Skeletal muscle cell (primary cell): ENCODE measurements around the gene CAPN5.

Experiments used
- DNase-seq: peaks from one replicate; pipeline ENCODE4 v3.0.0-alpha.2; 2010; ENCODE audit warnings: low read depth
- H3K4me3 ChIP-seq: 2 replicates; pipeline ENCODE4 v1.5.1; 2011; ENCODE audit warnings: low read depth, mild to moderate bottlenecking, control low read depth, low read length, moderate library complexity

CAPN5 gene

GRCh38 chr11:77141475-77141874 lies 74.7 kb downstream of the CAPN5 start:
- no peak overlapping the region for H3K4me3 ChIP-seq
- no peak for DNase-seq

DNA sequence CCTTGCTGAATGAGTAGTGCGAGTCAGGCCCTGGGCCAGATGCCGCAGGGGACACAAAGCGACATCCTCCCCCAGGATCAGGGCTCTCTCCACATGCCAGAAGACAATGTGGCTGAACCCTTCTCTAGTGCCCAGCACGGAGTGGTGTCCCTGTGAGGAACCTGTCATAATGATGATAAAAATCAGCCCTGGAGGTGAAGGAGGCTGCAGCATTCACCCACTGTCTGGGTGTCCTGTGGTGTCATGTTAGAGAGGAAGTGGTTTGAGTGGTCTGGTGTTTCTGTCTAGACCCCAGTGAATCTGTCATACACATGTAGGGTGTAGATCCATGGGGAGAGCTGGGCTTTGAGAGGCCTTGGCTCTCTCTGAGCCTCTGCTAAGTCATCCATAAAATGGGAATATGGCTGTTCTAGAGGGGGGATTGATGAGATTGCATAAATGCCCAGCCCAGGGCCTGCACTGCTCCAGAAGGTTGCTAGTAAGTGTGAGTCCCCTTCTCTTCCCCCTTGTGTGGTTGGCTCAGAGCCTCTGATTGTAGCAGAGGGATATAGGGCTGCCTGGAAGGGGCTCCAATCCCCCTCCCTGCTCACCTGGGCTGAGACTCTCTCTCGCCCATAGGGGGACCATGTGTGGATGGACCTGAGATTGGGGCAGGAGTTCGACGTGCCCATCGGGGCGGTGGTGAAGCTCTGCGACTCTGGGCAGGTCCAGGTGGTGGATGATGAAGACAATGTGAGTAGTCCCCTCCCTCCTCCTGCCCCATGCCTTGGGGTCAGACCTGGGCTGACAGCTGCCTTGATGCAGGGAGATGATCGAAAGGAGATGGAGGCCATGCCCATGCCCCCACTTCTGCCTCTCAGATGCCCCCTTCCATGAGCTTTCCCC lies 75.6 kb downstream of the CAPN5 start:
- no peak overlapping the region for H3K4me3 ChIP-seq
- DNase-seq = no peak

GRCh38 chr11:77143405-77144020 lies 76.7 kb downstream of the CAPN5 start:
- H3K4me3 ChIP-seq = no peak overlapping the region
- DNase-seq = no peak

DNA sequence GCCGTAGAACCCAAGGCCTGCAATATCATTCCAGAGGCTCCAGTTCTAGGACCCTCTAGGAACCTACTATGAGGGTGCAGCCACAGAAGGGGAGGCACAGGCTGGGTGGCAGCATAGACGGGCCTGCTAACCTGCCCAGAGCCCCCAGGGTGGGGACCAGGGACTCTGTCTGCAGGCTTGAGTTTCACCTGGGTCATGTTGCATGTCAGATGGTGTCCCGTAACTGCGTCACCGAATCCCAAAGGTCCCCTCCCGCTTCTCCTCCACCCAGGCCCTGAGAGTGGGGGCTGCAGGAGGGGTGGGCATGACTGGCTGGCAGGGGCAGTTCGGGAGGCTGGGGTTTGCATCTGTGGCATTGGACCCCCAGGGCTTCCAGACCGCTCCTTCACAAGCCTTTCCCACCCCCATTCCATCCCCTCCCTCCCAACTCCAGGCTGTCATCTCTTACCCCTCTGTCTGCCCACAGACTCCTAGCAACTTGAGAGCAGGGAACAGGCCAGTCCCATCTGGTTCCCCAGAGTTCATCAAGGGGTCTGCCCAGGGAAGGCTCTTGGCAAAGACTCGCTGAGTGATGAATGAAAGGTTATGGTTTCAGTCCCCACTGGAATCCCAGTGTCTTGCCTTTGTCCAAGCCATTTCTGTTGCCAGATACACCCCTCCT lies 77.6 kb downstream of the CAPN5 start:
- DNase-seq = no peak
- H3K4me3 ChIP-seq = no peak overlapping the region

DNA sequence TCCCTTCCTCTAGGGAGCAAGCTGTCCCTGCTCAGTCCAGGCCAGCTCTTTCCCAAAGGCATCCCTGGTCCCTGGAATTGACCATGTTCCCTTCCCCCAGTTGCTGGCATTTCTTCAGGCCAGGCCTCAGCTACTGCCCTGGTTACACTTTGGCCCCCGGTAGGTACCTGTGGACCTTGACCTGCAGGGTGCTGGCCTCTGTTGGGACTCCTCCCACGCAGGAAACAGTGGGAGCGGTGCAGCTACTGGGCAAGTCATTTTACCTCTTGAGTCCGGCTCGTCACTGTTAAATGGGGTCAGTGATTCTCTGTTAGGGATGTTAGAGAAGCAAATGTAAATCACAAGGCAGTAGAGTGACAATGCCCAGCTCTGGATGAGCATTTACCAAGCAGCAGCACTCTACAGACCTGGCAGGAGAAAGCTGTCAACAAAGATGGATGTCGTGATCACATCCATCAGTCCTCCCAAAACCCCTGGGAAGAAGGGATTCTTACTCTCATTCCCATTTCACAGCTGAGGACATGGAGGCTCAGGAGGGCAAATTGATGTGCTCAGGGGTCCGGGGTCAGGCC lies 78.2 kb downstream of the CAPN5 start:
- DNase-seq = no peak
- H3K4me3 ChIP-seq = no peak overlapping the region

- H3K4me3 ChIP-seq = no peak overlapping the region
- no peak for DNase-seq
Observed at GRCh38 chr11:77146261-77147035, 79.7 kb downstream of the CAPN5 start.

- no peak for DNase-seq
Observed at GRCh38 chr11:77147036-77147315, 80.2 kb downstream of the CAPN5 start.

DNA sequence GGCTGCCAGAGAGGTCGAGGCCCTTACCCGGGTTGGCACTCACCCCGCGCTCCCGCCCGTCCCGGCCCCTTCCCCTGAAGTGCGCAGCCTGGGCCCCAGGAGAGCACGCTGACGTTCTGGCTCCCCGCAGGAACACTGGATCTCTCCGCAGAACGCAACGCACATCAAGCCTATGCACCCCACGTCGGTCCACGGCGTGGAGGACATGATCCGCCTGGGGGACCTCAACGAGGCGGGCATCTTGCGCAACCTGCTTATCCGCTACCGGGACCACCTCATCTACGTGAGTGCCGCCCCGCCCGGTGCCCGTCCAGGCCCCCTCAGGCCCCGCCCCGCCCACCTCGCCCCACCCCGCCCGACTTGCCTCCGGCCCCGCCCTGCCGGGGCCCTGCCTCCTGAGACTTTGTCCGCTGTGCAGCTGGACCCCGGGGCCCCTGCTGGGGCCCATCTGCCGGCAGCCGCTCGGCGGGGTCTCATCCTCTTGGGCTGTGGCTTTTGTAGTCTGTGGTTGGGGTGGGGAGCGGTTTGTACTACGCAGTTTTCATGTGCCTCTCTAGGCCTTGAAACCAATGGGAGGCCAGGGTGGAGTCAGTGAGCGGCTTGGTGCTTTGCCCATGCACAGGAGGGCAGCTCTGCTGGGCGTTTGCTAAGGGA lies 81.0 kb downstream of the CAPN5 start:
- no peak for DNase-seq
- H3K4me3 ChIP-seq = peak overlapping the region; percentile 11

More at GRCh38 chr11:77147036-77147315, 80.2 kb downstream of the CAPN5 start:
- H3K4me3 ChIP-seq = no peak overlapping the region

GRCh38 chr11:77148963-77149715 lies 82.4 kb downstream of the CAPN5 start:
- DNase-seq = no peak
- no peak overlapping the region for H3K4me3 ChIP-seq

GRCh38 chr11:77149716-77150392 lies 83.1 kb downstream of the CAPN5 start:
- no peak for DNase-seq
- no peak overlapping the region for H3K4me3 ChIP-seq

GRCh38 chr11:77150836-77151235 lies 84.1 kb downstream of the CAPN5 start:
- no peak overlapping the region for H3K4me3 ChIP-seq
- no peak for DNase-seq

DNA sequence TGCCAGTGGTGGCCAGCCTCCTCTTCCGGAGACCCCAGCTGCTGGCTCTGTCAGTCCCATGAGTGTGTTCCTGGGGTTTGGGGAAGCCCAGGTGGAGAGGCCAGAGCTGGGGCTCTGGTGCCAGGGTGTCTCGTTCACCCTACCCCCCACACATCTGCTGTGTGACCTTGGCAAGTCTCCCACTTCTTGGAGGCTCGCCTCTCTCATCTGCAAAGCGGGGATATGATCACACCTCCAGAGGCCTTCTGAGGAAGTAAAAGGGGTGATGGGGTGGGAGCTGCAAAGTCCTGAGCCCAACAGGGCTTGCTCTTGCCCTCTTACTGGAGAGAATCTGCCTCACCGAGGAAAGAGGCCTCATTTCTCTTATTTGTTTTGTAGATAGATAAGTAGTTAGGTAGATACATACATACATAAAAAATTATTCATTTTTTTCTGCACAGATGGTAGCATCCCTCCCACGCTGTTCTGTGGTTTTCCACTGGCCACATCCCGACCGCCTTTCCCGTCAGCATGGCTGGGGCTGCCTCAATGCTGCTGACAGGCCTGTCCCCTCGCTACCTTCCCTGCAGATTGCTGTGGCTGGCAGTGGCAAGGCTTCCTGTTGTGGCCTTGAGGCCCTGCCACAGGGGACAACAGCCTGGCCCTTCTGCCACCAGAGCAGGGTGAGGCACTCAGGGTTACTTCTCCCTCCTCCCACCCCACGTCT lies 85.2 kb downstream of the CAPN5 start:
- DNase-seq = no peak
- H3K4me3 ChIP-seq = no peak overlapping the region

DNA sequence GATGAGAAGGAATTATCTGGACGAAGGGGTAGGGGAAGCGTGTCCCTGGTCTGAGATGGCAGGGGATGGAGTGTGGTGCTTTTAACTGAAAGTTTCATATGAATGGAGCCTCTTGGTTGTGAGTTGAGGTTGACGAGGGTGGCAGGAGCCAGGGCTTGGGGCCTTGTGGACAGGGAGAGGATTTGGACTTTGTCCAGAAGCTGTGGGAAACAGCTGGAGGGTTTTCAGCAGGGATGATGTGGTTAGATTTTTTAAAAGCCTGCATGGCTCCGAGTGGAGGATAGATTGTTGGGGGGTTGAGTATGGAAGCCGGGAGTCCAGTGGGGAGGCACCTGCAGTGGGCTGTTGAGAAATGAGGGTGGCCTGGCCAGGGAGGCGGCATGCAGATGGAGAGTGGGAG lies 86.1 kb downstream of the CAPN5 start:
- H3K4me3 ChIP-seq = no peak overlapping the region

GRCh38 chr11:77153276-77154185 lies 86.8 kb downstream of the CAPN5 start:
- DNase-seq = no peak
- no peak overlapping the region for H3K4me3 ChIP-seq

More for the DNA sequence above, 86.1 kb downstream of the CAPN5 start:
- DNase-seq = no peak

GRCh38 chr11:77154381-77155081 lies 87.8 kb downstream of the CAPN5 start:
- DNase-seq = no peak
- no peak overlapping the region for H3K4me3 ChIP-seq

- no peak overlapping the region for H3K4me3 ChIP-seq
- DNase-seq = no peak
Observed at GRCh38 chr11:77155082-77155475, 88.3 kb downstream of the CAPN5 start.
